Muscle of arm (tissue), 12 donors: ENCODE measurements around the gene CRIP3. TPM values are rescaled to one million over a fixed set of nuclear protein-coding genes. Genes with fewer than 3 reads are reported as not detected.
"Not testable (repeated sequence)": the region's sequence is repeated elsewhere in the genome, so short reads cannot be mapped to it uniquely, and the experiment has no call there.

ENCODE experiments used
- DNase-seq: peaks from one replicate; pipeline ENCODE4 v3.0.0-alpha.2; 2013
- polyA plus RNA-seq, 12 donors: library from polyadenylated mRNA; unstranded; fragments of 120-200 nt; gene quantifications; one replicate each; pipeline ENCODE4 v1.2.1, GENCODE V29; 2013; ENCODE audit not compliant: insufficient read length in 12 of 12

CRIP3 gene
- polyA plus RNA-seq, 12 donors = 0.49 to 2.8 (median 1.2) TPM; not detected in 2

DNA sequence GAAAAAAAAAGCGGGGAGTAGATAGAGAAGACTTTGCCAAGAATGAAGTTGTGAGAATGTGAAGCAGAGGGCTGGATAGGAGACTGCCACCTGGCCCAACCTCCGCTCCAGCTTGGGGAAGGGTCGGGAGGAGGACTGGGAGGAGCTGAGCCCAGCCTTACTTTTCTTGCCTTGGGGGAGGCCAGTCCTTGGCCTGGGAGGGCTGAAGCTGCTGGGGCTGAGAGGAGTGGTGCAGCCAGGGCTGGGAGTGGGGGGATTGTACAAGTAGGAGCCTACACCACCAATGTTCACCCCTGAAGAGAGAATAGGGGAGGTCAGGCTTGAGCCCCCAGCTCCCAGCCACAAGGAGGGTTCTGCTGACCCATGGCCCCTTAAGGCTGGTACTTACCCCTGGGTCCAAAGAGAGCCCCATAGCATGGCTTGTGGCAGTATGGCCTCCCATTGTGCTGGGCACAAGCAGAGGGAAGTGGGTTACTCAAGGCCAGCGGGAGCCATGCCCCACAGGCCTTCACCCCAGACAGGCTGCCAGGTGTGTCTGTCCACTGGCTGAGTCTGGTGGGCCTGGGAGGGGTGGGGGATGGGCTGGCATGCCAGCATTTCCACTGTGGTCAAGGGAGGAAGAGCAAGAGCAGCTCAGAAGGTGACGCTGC is 1.1 kb downstream of the CRIP3 start:
- DNase-seq = no peak

DNA sequence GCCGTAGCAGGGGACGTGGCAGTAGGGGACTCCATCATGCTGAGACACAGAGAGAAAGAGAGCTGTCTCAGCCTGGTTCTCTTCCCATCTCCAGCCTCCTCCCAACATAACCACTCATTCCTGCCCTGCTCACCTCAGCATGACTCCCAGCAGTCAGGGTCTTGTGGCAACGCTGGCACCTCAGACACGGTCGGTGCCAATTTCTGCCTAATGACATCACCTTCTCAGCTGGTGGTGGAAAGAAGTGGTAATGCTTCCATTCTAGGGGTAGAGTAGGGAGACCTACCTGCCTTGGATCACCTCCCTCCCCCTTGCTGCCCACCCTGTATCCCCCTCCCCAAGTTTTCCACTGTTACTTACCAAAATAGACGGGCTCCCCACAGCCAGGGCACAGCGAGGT is 2.5 kb downstream of the CRIP3 start:
- no peak for DNase-seq

DNA sequence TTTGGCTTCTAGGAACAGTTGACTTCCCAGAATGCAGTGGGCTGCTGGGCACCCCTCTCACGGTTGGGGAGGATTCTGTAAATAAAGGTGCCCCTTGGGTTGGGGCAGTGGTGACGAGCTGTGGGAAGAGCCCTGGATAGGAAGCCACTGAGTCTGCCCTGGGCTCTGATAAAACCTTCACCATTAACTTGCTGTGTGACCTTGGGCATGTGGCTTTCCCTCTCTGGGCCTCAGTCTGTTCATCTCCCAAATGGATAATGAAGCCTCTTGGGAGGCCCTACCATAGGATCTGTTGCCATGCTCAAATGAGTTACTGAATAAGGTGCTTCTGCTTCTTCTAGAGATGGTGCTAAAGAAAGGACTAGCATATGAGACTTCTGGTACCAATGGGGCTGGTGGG is 3.7 kb downstream of the CRIP3 start:
- DNase-seq = no peak

DNA sequence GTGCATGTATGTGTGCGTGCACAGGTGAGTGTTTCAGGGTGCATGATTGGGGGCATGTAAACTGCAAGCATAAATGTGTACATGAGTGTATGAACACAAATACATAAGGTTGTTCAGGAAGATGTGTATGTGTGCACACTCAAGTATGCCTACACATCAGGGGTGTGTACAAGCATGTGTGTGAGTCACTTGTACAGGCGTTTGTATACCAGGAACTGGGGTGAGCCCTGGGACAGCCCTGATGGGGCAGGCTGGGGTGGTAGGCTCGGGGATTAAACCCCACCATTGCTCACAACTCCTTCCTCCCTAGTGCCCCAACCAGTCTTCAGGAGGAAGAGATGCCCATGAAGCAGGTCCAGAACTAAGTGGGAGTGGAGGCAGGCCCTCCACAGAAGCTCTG is 4.3 kb downstream of the CRIP3 start:
- DNase-seq = no peak

DNA sequence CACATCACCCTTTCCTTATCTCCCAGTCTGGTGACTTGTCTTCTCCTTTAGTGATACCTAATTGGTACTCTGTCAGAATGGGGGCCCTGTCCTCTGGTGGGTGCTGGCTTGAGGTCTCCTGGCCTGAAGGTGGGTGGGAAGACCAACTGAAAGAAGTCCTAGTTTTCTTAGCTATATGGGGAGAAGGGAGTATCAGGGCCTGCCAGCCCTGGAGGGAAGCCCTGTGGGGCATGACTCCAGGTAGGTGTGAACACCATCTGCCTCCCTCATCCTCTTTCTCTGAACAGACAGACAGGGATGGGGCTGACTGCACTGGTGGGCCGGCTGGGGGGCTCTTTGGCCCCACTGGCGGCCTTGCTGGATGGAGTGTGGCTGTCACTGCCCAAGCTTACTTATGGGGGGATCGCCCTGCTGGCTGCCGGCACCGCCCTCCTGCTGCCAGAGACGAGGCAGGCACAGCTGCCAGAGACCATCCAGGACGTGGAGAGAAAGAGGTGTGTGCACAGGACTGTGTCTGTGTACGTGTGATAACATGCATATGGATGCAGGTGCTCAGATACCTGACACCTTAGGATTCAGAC is 4.8 kb downstream of the CRIP3 start:
- no peak for DNase-seq

DNA sequence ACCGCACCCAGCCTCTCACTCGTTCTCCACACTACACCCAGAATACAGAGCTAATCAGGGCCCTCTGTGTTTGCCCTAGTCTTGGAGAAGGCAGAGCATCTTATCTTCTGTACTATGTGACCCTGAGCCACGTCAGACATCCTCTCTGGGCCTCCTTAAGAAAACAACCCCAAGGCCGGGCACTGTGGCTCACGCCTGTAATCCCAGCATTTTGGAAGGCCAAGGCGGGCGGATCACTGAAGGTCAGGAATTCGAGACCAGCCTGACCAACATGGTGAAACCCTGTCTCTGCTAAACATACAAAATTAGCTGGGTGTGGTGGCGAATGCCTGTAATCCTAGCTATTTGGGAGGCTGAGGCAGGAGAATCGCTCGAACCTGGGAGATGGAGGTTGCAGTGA is 5.6 kb downstream of the CRIP3 start:
- DNase-seq = not testable (repeated sequence)

DNA sequence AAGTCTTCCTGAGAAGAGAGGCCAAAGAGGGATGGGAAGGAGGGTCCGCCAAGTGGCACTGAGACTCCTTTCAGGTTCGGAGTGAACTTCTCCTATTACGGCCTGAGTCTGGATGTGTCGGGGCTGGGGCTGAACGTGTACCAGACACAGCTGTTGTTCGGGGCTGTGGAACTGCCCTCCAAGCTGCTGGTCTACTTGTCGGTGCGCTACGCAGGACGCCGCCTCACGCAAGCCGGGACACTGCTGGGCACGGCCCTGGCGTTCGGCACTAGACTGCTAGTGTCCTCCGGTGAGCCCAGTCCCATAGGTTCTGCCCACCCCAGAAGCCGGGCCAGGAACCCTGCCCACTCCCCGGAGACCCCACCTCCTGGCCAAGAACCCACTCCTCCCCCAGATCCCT is 6.5 kb downstream of the CRIP3 start:
- DNase-seq = no peak

DNA sequence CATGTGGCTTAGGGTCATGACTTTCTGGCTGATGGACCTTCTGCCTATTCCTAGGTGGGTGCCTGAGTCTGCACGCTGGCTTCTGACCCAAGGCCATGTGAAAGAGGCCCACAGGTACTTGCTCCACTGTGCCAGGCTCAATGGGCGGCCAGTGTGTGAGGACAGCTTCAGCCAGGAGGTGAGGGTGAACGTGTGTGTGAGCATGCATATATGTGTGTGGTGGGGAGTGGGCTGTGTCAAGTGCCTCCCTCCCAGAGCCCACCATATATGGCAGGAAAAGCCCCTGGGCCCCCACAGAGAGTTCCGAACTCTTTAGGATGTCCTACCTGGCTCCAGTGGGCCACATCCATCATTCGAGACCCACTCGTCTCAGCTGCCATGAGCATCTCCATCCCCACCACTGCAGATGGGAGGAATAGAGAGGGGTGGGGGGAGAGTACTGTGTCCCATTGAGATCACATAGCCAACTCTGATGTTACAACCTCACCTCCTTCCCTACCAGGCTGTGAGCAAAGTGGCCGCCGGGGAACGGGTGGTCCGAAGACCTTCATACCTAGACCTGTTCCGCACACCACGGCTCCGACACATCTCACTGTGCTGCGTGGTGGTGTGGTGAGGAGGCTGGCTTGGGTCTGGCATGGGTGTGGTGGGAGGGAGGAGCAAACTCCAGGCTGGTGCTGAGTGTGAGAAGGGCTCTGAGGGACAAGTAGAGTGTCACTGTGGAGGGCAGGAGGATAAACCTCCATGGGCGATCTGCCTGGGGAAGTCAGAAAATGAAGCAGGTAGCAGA is 7.3 kb downstream of the CRIP3 start:
- DNase-seq = no peak

DNA sequence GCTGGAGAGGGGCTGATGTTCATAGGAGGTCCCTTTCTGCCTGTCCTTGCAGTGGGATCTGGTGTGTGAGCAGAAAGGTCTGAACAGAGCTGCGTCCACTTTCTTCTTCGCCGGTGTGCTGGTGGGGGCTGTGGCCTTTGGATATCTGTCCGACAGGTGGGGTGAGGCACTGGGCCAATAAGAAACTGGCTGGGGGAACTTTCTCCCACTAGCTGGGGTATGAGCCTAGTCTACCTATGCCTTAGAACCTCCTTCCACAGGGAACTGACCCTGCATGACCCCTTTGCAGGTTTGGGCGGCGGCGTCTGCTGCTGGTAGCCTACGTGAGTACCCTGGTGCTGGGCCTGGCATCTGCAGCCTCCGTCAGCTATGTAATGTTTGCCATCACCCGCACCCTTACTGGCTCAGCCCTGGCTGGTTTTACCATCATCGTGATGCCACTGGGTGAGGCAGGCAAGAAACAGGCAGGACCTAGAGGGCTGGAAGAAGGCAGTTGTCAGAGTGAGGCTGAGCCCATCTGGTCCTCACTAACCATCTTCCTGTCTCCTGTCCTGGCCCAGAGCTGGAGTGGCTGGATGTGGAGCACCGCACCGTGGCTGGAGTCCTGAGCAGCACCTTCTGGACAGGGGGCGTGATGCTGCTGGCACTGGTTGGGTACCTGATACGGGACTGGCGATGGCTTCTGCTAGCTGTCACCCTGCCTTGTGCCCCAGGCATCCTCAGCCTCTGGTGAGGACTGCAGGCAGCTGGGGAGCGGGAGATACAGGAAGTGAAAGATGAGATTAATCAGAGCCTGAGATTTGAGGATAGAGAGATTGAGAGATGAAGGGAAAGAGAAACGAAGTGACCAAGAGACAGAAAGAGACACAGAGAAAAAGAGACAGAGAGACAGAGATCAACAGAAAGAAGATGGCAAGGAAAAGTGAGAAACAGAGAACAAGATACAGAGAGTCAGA is 9.0 kb downstream of the CRIP3 start:
- DNase-seq = no peak

DNA sequence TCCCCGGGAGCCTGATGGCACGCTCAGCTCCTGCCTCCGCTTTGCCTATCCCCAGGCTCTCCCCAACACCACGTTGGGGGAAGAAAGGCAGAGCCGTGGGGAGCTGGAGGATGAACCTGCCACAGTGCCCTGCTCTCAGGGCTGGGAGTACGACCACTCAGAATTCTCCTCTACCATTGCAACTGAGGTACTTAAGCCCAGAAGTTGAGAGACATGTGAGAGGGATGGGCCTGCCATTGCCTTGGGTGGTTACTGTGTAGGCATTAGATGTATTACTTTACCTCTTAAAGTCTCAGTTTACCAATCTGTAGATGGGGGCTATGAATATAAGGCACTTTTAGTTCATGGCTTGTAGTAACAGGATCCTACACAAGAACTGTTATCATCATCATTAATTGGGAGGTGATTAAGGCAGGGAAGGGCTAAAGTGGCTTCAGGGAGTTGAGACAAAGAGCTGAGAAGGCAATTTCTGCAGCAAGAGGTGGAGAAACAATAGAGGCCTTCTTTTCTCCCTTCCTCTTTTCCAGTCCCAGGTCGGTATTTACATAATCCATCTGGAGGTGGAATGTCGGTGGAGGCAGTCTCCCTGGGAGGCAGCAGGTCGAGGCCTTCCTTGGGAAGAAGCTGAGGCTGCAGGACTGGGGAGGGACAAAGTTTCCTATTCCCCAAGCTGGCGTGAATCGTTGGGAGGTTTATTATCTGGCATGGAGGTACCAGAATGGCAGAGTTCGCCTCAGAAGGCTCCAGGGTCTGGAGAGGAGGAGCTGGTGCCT is 9.9 kb downstream of the CRIP3 start:
- no peak for DNase-seq

DNA sequence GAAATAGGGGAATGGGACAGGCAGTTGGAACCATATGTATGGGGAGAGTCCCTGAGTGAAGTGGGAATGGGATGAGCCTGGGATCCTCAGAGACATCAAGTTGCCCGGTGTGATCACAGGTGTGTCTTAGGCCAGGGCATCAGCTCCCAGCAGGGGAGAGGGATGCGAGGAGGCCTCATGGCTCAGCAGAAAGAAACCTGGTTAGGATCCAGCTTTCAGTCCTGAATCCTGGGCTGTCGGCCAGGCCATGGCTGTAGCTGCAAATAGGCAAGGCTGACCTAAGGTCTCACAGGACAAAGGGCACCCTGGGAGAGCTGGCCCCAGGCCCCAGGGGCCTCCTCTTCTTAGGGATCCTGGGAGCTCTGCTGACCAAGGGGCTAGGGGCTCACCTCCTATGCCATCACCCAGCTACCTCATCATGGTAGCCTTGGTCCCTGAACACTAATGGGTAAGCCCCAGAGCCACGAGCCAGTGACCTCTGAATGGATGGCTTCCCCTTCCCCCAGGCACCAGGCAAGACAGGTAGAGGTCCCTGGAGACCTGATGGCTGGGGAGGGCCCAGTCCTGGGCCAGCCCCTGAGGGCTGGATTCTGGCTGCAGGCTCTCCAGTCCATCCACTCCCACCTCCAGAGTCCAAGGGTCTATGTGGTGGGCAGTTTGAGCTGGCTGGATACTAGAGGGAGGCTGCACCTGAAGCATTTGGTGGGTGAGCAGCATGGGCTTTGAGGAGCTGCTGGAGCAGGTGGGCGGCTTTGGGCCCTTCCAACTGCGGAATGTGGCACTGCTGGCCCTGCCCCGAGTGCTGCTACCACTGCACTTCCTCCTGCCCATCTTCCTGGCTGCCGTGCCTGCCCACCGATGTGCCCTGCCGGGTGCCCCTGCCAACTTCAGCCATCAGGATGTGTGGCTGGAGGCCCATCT is 10.7 kb downstream of the CRIP3 start, which contains the start of gene SLC22A7:
SLC22A7 (plus strand) TSS at position 617 of the 921 bp plus-strand sequence; CDS start at position 716, 99 bp downstream.
- no peak for DNase-seq

DNA sequence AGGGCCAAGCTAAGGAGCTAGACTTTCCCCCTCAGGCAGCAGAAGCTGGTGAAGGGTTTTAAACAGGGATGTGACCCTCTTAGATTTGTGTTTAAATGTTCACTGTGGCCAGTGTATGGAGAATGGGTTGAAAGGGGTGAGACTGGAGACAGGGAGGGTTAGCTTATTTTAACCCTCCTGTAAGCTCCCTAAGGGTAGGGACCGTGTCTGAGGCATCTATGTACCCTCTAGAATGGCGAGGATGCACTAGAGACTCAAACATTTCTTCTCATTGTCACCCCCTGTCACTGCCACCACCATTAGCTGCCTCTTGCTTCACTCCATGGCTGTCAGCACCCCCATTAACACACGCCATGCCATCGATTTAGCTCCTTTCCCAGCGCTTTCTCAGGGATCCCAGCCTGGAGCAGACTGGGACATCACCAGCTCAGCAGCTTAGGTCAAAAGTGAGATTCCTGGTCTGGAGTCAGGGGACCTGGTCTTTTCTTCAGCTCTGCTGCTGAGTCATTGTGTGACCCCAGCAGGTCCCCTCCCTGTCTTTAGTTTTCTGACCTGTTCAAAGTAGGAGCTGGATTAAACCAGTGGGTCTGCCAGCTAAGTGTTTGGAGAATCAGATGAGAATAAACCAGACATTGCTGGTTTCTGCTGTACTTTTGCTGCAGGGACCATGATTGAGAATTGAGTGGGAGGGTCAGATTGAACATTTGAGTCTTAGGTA is 11.7 kb downstream of the CRIP3 start:
- no peak for DNase-seq

DNA sequence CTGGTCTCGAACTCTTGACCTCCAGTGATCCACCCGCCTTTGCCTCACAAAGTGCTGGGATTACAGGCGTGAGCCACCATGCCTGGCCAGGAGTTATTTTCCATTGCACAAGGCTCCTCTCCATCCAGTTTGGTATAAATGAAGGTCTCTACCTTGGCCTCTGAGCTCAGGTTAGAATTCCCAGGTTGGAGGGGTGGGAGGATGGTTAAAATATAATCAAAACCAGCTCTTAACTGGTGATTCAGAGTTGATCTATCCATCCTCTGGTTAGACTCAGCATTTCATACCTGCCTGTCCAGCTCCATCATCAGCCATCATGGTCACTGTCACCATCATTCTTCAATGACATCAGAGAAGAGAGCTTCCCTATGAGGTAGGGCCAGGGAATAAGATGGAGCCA is 13.2 kb downstream of the CRIP3 start:
- no peak for DNase-seq

DNA sequence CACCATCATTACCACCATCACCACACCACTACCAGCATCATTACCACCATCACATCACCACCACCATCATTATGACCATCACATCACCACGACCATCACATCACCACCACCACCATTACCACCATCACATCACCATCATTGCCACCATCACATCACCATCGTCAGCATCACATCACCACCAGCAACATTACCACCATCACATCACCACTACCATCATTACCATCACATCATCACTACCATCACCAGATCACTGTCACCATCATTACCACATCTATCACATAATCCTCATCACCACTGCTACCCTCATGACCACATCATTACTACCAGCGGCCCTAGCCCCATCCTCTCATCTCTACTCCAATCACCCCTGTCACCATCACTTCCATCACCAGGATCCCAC is 14.1 kb downstream of the CRIP3 start:
- no peak for DNase-seq

DNA sequence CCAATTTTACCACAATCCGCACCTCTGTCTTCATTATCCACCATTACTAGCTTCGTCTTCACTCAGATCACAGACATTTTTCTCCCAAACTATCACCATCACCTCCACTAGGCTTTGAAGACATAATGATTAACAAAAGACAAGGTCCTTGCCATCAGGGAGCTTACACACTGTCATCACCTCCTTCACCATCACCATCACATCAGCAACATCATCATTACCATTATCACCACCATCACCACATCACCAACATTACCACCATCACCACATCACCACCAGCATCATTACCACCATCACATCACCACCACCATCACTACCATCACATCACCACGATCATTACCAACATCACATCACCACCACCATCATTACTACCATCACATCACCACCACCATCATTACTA is 14.9 kb downstream of the CRIP3 start:
- no peak for DNase-seq

DNA sequence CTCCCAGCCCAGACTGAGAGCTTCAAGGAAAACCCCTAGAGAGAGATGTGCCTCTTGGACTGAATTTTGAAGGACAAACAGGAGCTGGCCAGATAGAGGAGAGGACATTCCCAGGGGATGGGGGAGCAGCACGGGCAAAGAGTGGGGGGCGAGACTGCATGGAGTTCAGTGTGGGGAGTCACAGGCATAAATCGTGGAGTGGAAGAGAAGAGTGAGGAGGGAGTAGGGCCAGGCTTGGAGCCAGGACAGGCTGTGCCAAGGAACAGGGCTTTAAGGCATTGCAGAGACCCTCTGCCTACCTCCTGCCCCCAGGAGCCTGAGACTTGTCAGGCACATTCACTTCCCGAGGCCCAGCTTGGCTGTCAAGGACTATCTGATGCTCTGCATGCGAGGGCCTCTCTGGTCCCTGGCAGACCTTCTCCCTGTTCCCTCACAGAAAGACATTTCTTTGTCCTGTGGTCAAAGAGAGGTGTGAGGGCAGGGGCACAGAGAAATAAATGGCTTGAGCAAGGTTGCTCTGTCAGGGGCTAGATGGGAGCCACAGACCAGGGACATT is 15.8 kb downstream of the CRIP3 start:
- DNase-seq = no peak

DNA sequence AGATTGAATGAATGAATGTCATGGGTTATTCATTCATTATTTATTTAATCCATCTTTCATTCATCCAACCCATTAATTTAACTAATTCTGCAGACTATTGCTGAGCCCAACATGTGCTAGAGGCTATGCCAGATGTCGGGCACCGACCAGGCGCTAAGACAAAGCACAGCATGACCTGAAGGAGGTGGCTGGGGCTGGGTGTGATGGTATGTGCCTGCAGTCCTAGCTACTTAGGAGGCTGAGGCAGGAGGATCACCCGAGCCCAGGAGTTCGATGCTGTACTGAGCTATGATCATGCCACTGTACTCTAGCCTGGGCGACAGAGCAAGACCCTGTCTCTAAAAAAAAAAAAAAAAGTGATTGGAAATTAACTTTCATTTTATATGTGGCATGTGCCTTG is 16.3 kb downstream of the CRIP3 start:
- no peak for DNase-seq

DNA sequence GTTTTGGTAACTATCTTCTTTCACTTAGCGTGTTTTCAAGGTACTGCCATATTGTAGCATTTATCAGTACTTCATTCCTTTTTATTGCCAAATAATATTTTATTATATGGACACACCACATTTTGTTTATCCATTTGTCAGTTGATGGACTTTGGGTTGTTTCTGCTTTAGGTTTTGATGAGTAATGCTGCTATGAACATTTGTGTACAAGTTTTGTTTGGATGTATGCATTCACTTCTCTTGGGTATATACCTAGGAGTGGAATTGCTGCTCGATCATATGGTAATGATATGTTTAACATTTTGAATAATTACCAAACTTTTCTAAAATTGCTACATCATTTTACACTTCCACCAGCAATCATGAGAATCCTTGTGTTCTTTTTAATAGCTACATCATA is 16.9 kb downstream of the CRIP3 start:
- DNase-seq = no peak

DNA sequence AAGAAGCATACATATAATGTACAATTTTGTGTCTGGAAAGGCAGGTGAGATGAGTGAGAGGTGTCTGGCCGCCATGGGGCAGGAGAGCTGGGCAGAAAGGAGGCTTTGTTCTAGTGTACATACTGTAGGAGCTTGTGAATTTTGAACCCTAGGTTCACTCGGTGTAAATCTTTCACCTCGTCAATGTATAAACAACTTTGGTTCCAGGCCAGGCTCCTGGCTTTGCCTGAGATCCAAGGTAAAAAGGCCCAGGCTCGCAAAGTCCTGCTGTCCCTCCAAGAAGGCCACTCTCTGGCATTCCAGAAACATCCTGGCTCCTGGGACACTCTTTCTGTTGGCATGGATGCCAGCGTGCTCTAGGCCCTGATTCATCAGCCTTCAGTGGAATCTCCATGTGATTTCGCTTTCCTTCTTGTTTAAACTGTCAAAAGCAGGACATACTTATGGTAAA is 17.7 kb downstream of the CRIP3 start:
- DNase-seq = no peak
